Skeletal muscle tissue (tissue), 4 donors: Measurements from ENCODE around the gene MYCBPAP. TPM values are rescaled to one million over a fixed set of nuclear protein-coding genes. Genes with fewer than 3 reads are reported as not detected.

ENCODE experiments used
- H3K27ac ChIP-seq: one replicate; pipeline ENCODE4 v1.7.0; 2013; ENCODE audit warnings: mild to moderate bottlenecking, low read depth, low read length, inconsistent platforms
- H3K27me3 ChIP-seq, 3 donors: one replicate each; pipeline ENCODE4 v1.7.0; 2013; ENCODE audit warnings: low read length in 3 of 3; ENCODE audit not compliant: control insufficient read depth in 3 of 3, insufficient read depth in 3 of 3
- H3K36me3 ChIP-seq, 3 donors: one replicate each; pipeline ENCODE4 v1.7.0; 2013; ENCODE audit warnings: low read length in 3 of 3; ENCODE audit not compliant: control insufficient read depth in 3 of 3, insufficient read depth in 3 of 3
- H3K4me1 ChIP-seq, 3 donors: one replicate each; pipeline ENCODE4 v1.7.0; 2013; ENCODE audit warnings: low read length in 3 of 3, mild to moderate bottlenecking in 3 of 3; ENCODE audit not compliant: control insufficient read depth in 3 of 3, insufficient read depth in 3 of 3
- H3K4me3 ChIP-seq, 3 donors: one replicate each; pipeline ENCODE4 v1.7.0; 2013; ENCODE audit warnings: low read length in 3 of 3
- H3K9ac ChIP-seq, 3 donors: one replicate each; pipeline ENCODE4 v1.7.0; 2013; ENCODE audit warnings: low read length in 3 of 3, mild to moderate bottlenecking in 3 of 3, moderate library complexity in 2 of 3, low read depth in 1 of 3
- H3K9me3 ChIP-seq, 3 donors: one replicate each; pipeline ENCODE4 v1.7.0; 2013; ENCODE audit warnings: low read length in 3 of 3; ENCODE audit not compliant: control insufficient read depth in 3 of 3
- total RNA-seq: library from RNA; depleted of rRNA; stranded (reverse); fragments of >200 nt; gene quantifications from one replicate; pipeline ENCODE4 v1.2.3, GENCODE V29; 2014
- donor health status: Osteomylitis.

MYCBPAP gene
- total RNA-seq, 1 donor from 2014 or later, result under 0.01 TPM

- Histone ChIP-seq H3K27me3 (no peaks in the 10 kb centered on the region), H3K4me3 (no peak overlapping the region), H3K4me1 (peaks cover 15 to 30% (median 29%) of the 10 kb centered on the region in 3 donors), H3K9ac (no peak overlapping the region), H3K36me3 (peaks cover 40 to 49% (median 47%) of the 10 kb centered on the region in 3 donors), H3K9me3 (no peaks in the 10 kb centered on the region), H3K27ac (no peak overlapping the region)
Observed at GRCh38 chr17:50484386-50485155, 23.7 kb upstream of the MYCBPAP start.

DNA sequence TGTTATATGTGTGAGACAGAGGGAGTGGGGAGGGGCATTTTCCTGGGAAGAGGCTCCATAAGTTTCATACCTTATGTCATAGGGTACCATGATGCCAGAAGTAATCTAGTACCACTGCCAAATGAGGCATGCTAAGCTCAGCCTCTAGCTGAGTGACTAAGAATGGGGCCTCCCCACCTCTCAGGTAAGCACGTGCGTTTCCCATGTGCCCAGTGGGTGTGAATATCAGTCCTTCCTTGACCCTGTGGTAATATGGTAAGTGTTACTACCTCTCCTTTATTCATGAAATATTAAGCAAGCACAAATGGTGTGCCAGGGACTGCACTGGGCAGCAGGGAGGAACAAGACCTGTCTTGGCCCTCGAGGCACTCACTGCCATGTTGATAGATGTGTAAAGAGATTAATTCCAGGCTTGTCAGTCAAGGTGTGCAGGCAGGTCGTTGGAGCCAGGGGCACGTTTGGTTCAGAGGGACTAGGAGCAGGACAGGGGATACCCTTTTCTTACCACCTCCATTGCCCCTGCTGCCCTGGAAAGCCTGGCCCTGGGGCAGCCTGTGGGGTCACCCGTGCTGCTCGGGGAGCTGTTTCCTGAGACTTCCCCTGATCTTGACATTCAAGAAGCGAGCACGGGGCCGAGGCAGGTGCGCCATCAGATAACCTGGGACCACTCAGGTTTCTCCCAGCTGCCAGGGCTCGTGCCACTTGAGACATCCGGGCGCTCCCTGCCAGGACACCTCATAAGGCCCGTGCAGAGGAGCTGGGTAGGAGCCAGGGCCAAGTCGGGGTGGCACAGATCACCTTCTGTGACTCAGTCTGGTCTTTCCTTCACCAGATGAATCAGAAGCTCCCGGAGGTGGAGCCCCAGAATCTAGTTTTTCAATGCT is 20.8 kb upstream of the MYCBPAP start:
- H3K27ac ChIP-seq, result no peak overlapping the region
- H3K4me1 ChIP-seq, result peaks cover 8 to 13% (median 12%) of the 10 kb centered on the region in 3 donors
- H3K9me3 ChIP-seq, result no peaks in the 10 kb centered on the region
- H3K9ac ChIP-seq, result peak overlapping the region in 1 of 3 donors; percentile 33
- no peaks in the 10 kb centered on the region for H3K27me3 ChIP-seq
- H3K36me3 ChIP-seq, result peaks cover 32 to 41% (median 33%) of the 10 kb centered on the region in 3 donors
- H3K4me3 ChIP-seq, result no peak overlapping the region

DNA sequence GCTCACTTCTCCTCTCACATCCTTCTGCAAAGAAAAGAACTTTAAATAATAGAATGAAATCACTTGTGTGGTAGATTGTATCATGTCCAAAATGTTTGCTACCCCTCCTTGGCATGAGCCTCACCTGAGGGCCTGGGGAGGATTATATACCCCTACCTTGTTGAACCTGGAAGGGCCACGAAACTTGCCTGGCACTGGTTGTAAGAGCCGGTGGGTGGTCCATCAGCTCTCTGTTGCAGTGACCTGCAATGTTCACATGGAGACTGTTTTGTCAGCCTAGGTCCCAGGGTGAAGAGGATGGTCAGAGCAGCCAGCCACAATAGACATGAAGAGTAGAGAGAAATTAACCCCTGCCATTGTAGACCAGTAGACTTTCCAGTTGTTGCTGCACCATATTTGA is 19.4 kb upstream of the MYCBPAP start:
- H3K4me3 ChIP-seq, result no peak overlapping the region
- H3K9me3 ChIP-seq, result no peaks in the 10 kb centered on the region
- H3K9ac ChIP-seq, result no peak overlapping the region
- no peak overlapping the region for H3K27ac ChIP-seq
- no peaks in the 10 kb centered on the region for H3K27me3 ChIP-seq
- peaks cover 0 to 5% (median 3%) of the 10 kb centered on the region in 3 donors for H3K4me1 ChIP-seq
- H3K36me3 ChIP-seq, result peaks cover 23 to 33% (median 26%) of the 10 kb centered on the region in 3 donors

GRCh38 chr17:50491505-50491904 is 16.7 kb upstream of the MYCBPAP start:
- H3K4me1 ChIP-seq, result peaks cover 0 to 5% (median 3%) of the 10 kb centered on the region in 3 donors
- no peak overlapping the region for H3K4me3 ChIP-seq
- no peak overlapping the region for H3K27ac ChIP-seq
- H3K27me3 ChIP-seq, result no peaks in the 10 kb centered on the region
- H3K9ac ChIP-seq, result no peak overlapping the region
- peaks cover 2 to 14% (median 8%) of the 10 kb centered on the region in 3 donors for H3K36me3 ChIP-seq
- no peaks in the 10 kb centered on the region for H3K9me3 ChIP-seq

- no peak overlapping the region for H3K4me3 ChIP-seq
- no peak overlapping the region for H3K9ac ChIP-seq
- H3K9me3 ChIP-seq, result no peaks in the 10 kb centered on the region
- no peaks in the 10 kb centered on the region for H3K27me3 ChIP-seq
- H3K4me1 ChIP-seq, result peaks cover 0 to 5% (median 3%) of the 10 kb centered on the region in 3 donors
- peaks cover 0 to 11% (median 6%) of the 10 kb centered on the region in 3 donors for H3K36me3 ChIP-seq
- H3K27ac ChIP-seq, result no peak overlapping the region
Observed at GRCh38 chr17:50492214-50492613, 16.0 kb upstream of the MYCBPAP start.

DNA sequence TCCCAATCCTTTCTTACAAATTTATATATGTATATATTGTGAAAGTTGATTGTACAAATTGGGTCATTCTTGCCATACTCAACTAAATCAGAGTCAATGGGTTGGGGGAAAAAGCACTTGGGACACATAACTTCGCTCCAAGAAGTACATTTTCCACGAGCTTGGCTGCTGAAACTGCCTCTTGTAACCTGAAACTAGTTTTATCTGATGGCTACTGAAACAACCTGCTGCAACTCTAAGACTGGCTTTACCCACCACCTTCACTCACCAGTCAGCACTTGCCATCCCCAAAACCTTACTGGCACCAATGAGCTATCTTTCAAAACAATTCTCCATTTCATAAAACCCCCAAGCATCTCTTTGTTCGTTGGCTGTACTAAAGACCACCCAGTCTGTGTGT is 14.5 kb upstream of the MYCBPAP start:
- Histone ChIP-seq H3K27ac (no peak overlapping the region), H3K9me3 (no peaks in the 10 kb centered on the region), H3K27me3 (no peaks in the 10 kb centered on the region), H3K9ac (no peak overlapping the region), H3K36me3 (peaks cover 0 to 1% (median 0%) of the 10 kb centered on the region in 3 donors), H3K4me1 (no peaks in the 10 kb centered on the region), H3K4me3 (no peak overlapping the region)

GRCh38 chr17:50495217-50495823 is 12.9 kb upstream of the MYCBPAP start:
- Histone ChIP-seq H3K27ac (no peak overlapping the region), H3K9me3 (no peaks in the 10 kb centered on the region), H3K36me3 (no peaks in the 10 kb centered on the region)

GRCh38 chr17:50495918-50496317 is 12.3 kb upstream of the MYCBPAP start:
- H3K4me1 ChIP-seq, result no peaks in the 10 kb centered on the region
- H3K9ac ChIP-seq, result no peak overlapping the region
- no peaks in the 10 kb centered on the region for H3K27me3 ChIP-seq
- no peaks in the 10 kb centered on the region for H3K36me3 ChIP-seq
- no peaks in the 10 kb centered on the region for H3K9me3 ChIP-seq
- H3K4me3 ChIP-seq, result no peak overlapping the region
- no peak overlapping the region for H3K27ac ChIP-seq

More at GRCh38 chr17:50495217-50495823, 12.9 kb upstream of the MYCBPAP start:
- no peak overlapping the region for H3K9ac ChIP-seq
- no peak overlapping the region for H3K4me3 ChIP-seq
- no peaks in the 10 kb centered on the region for H3K27me3 ChIP-seq
- no peaks in the 10 kb centered on the region for H3K4me1 ChIP-seq

GRCh38 chr17:50498021-50498874 is 10.0 kb upstream of the MYCBPAP start:
- Histone ChIP-seq H3K27ac (no peak overlapping the region), H3K9me3 (no peaks in the 10 kb centered on the region), H3K4me3 (no peak overlapping the region), H3K27me3 (no peaks in the 10 kb centered on the region), H3K36me3 (no peaks in the 10 kb centered on the region), H3K9ac (no peak overlapping the region), H3K4me1 (no peaks in the 10 kb centered on the region)
